Measurements from ENCODE around the gene CCDC174. TPM values are rescaled to one million over a fixed set of nuclear protein-coding genes. Genes with fewer than 3 reads are reported as not detected.

CCDC174 gene
- total RNA-seq, 1 experiment from 2014 or later = 28.7 TPM

DNA sequence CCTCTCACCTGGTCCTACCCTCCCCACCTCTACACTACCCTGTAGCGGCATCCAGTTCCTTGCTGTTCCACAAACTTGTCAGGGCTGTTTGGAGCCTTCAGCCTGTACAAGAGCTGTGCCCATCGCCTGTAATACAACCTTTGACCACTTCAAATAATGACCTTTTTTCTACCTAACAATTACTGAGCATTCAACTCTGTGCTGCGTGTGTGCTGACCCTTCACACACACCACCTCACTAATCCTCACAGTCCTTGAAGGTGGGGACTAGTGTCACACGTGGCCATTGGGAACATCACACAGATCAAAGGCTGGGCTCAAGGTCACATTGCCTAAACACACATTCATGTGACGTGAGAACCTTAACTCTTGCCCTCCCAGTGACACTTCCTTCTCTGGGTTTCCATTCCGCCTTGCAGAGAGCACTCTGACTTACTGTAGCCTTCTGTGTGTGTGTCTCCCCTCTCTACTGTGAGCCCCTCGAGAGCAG, 26.5 kb downstream of the CCDC174 start:
- no peak for DNase-seq (ENCODE audit: unreplicated experiment)
- H3K27ac Mint-ChIP-seq (ENCODE audit: low read depth, unreplicated experiment) = no peak overlapping the region
- no peaks in the 10 kb centered on the region for H3K4me1 Mint-ChIP-seq (ENCODE audit: insufficient read depth, unreplicated experiment)
- H3K4me3 Mint-ChIP-seq (ENCODE audit: unreplicated experiment) = no peak overlapping the region
- no TSS peak for BruUV-seq (replicated peaks)
- H3K9me3 Mint-ChIP-seq (ENCODE audit: unreplicated experiment) = peaks cover 10% of the 10 kb centered on the region
- ChIA-PET POLR2A (interaction anchor here (0.6 kb wide), 1 partner anchor 286 kb away, joined by 3 read pairs; no protein-coding TSS in a partner anchor), CTCF (interaction anchor here (1.5 to 7.7 kb wide), 2 partner anchors 240 to 248 kb away, joined by 6 to 94 read pairs; no protein-coding TSS in a partner anchor)
- TF ChIP-seq, protein P1, sequence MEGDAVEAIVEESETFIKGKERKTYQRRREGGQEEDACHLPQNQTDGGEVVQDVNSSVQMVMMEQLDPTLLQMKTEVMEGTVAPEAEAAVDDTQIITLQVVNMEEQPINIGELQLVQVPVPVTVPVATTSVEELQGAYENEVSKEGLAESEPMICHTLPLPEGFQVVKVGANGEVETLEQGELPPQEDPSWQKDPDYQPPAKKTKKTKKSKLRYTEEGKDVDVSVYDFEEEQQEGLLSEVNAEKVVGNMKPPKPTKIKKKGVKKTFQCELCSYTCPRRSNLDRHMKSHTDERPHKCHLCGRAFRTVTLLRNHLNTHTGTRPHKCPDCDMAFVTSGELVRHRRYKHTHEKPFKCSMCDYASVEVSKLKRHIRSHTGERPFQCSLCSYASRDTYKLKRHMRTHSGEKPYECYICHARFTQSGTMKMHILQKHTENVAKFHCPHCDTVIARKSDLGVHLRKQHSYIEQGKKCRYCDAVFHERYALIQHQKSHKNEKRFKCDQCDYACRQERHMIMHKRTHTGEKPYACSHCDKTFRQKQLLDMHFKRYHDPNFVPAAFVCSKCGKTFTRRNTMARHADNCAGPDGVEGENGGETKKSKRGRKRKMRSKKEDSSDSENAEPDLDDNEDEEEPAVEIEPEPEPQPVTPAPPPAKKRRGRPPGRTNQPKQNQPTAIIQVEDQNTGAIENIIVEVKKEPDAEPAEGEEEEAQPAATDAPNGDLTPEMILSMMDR (IDR thresholded peaks at IDR 0.05; ENCODE audit: unreplicated experiment) = no peak
- intact Hi-C loops (cut with micrococcal nuclease) = no loop called here
- peaks cover 17% of the 10 kb centered on the region for H3K36me3 Mint-ChIP-seq (ENCODE audit: insufficient read depth, unreplicated experiment)
- H3K27me3 Mint-ChIP-seq (ENCODE audit: insufficient read depth, unreplicated experiment) = peaks cover 6% of the 10 kb centered on the region

DNA sequence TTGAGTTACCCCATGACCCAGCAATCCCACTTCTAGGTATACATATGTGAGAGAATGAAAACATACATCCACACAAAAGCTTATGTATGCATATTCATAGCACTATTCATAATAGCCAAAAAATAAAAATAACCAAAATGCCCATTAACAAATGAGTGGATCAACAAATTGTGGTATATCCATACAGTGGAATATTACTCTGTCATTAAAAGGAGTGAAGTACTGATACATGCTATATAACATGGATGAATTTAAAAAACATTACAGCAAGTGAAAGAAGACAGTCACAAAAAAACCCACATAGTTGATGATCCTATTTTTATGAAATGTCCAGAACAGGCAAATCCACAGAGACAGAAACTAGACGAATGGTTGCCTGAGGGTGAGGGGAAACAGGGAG, 28.6 kb downstream of the CCDC174 start:
- Mint-ChIP-seq H3K4me3 (ENCODE audit: unreplicated experiment) (no peak overlapping the region), H3K36me3 (ENCODE audit: insufficient read depth, unreplicated experiment) (peaks cover 8% of the 10 kb centered on the region), H3K9me3 (ENCODE audit: unreplicated experiment) (peaks cover 10% of the 10 kb centered on the region), H3K27me3 (ENCODE audit: insufficient read depth, unreplicated experiment) (peaks cover 6% of the 10 kb centered on the region), H3K4me1 (ENCODE audit: insufficient read depth, unreplicated experiment) (no peaks in the 10 kb centered on the region), H3K27ac (ENCODE audit: low read depth, unreplicated experiment) (no peak overlapping the region)
- CTCF ChIA-PET = interaction anchor here (0.7 kb wide), 1 partner anchor 94 kb away, joined by 3 read pairs; no protein-coding TSS in a partner anchor
- no TSS peak for BruUV-seq (replicated peaks)
- DNase-seq (ENCODE audit: unreplicated experiment) = no peak
- POLR2A ChIA-PET = no interaction called here
- TF ChIP-seq, protein P1 (IDR thresholded peaks at IDR 0.05; ENCODE audit: unreplicated experiment) = no peak
- intact Hi-C loops (cut with micrococcal nuclease) = no loop called here

DNA sequence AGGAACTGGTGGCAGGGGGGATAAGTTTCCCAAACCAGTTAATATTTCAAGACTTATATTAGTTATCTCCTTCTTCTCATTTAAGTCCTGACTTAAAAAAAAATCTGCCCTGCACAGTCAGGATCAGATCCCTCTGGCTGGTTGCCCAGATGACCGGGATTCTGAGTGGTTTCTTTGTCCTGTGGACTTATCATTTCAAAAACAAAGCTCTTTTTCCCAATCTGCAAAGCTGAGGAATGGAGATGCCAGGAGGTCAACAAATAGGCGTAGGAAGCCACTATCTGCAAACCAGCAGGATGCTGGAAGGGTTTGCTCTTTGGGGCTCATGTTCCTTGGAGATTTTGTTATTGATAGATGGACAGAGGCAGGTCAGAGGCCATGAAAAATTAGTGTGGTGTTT, 29.2 kb downstream of the CCDC174 start:
- BruUV-seq (replicated peaks) = no TSS peak
- Mint-ChIP-seq H3K4me1 (ENCODE audit: insufficient read depth, unreplicated experiment) (no peaks in the 10 kb centered on the region), H3K36me3 (ENCODE audit: insufficient read depth, unreplicated experiment) (peaks cover 4% of the 10 kb centered on the region), H3K27ac (ENCODE audit: low read depth, unreplicated experiment) (no peak overlapping the region), H3K4me3 (ENCODE audit: unreplicated experiment) (no peak overlapping the region), H3K9me3 (ENCODE audit: unreplicated experiment) (peaks cover 10% of the 10 kb centered on the region), H3K27me3 (ENCODE audit: insufficient read depth, unreplicated experiment) (peaks cover 6% of the 10 kb centered on the region)
- ChIA-PET CTCF (interaction anchor here (0.7 to 2.7 kb wide), 2 partner anchors 94 to 241 kb away, joined by 3 to 10 read pairs; no protein-coding TSS in a partner anchor), POLR2A (no interaction called here)
- no peak for DNase-seq (ENCODE audit: unreplicated experiment)
- intact Hi-C loops (cut with micrococcal nuclease) = no loop called here
- TF ChIP-seq, protein P1 (IDR thresholded peaks at IDR 0.05; ENCODE audit: unreplicated experiment) = no peak

DNA sequence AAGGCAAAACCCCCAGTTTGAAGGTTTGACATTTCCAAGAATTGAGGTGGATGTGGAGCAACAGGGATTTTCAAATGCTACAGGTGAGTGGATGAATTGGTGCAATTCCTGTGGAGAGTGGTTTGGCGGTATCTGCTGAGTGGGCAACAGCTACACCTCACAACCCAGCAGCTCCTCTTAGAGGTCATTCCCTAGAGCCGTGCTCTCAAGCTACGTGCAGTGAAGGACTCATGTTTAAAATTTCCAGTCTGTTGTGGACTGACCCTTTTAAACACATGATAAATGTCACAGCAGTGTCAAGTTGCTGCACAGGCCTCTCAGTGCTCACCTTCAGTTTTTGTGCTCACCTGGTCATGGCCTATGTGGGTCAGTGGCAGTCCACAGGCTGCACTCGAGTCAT, 32.9 kb downstream of the CCDC174 start:
- intact Hi-C loops (cut with micrococcal nuclease) = no loop called here
- ChIA-PET CTCF (interaction anchor here (0.6 to 0.7 kb wide), 3 partner anchors 11 to 50 kb away, joined by 3 read pairs; no protein-coding TSS in a partner anchor), POLR2A (no interaction called here)
- H3K4me3 Mint-ChIP-seq (ENCODE audit: unreplicated experiment) = no peak overlapping the region
- H3K9me3 Mint-ChIP-seq (ENCODE audit: unreplicated experiment) = peaks cover 10% of the 10 kb centered on the region
- H3K4me1 Mint-ChIP-seq (ENCODE audit: insufficient read depth, unreplicated experiment) = no peaks in the 10 kb centered on the region
- no peak for DNase-seq (ENCODE audit: unreplicated experiment)
- peaks cover 17% of the 10 kb centered on the region for H3K27me3 Mint-ChIP-seq (ENCODE audit: insufficient read depth, unreplicated experiment)
- H3K36me3 Mint-ChIP-seq (ENCODE audit: insufficient read depth, unreplicated experiment) = no peaks in the 10 kb centered on the region
- BruUV-seq (replicated peaks) = no TSS peak
- H3K27ac Mint-ChIP-seq (ENCODE audit: low read depth, unreplicated experiment) = no peak overlapping the region
- TF ChIP-seq, protein P1 (IDR thresholded peaks at IDR 0.05; ENCODE audit: unreplicated experiment) = no peak

All from MCF 10A (cell line).